Measurements from ENCODE around the gene RNF215. TPM values are rescaled to one million over a fixed set of nuclear protein-coding genes. Genes with fewer than 3 reads are reported as not detected.

The RNF215 gene
- total and polyA plus RNA-seq, 10 of the 15 experiments (the other 5 are each of a cell fraction or from before 2014, with no cell fraction given): 0.31 to 7.6 (median 3.0) TPM; not detected in 1

DNA sequence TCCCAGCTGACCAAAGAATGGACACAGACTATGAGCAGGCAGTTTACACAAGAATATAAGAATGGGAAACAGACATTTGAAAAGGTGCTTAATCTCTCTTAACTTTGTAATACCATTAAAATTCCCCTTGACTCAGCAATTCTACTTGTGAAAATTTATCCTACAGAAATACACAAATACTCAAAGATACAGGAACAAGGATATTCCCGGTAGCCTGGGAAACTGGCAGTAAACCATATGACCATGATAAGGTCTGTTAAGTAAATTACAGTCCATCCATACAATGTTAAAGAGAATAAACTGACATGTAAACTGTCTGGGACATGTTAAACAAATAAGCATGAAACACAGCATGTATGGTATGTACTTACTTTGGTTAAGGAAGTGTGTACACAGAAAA lies 29.6 kb upstream of the RNF215 start (continued):
- TF ChIP-seq, protein P1, sequence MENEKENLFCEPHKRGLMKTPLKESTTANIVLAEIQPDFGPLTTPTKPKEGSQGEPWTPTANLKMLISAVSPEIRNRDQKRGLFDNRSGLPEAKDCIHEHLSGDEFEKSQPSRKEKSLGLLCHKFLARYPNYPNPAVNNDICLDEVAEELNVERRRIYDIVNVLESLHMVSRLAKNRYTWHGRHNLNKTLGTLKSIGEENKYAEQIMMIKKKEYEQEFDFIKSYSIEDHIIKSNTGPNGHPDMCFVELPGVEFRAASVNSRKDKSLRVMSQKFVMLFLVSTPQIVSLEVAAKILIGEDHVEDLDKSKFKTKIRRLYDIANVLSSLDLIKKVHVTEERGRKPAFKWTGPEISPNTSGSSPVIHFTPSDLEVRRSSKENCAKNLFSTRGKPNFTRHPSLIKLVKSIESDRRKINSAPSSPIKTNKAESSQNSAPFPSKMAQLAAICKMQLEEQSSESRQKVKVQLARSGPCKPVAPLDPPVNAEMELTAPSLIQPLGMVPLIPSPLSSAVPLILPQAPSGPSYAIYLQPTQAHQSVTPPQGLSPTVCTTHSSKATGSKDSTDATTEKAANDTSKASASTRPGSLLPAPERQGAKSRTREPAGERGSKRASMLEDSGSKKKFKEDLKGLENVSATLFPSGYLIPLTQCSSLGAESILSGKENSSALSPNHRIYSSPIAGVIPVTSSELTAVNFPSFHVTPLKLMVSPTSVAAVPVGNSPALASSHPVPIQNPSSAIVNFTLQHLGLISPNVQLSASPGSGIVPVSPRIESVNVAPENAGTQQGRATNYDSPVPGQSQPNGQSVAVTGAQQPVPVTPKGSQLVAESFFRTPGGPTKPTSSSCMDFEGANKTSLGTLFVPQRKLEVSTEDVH (IDR thresholded peaks at IDR 0.05; ENCODE audit: low read depth, partially characterized antibody): no peak
- TF ChIP-seq SPI1 (IDR thresholded peaks at IDR 0.05; ENCODE audit: borderline replicate concordance, insufficient read depth, low read depth, low read length): no peak

- WGBS (ENCODE audit: insufficient coverage, insufficient replicate concordance, low lambda C conversion rate, missing lambda C conversion rate): 100% methylated on average over 2 of the region's 2 CpGs
- peaks cover 2% of the 10 kb centered on the region for H3K79me2 ChIP-seq (ENCODE audit: control insufficient read depth, insufficient read depth, low read length)
- H3K4me2 ChIP-seq (ENCODE audit: control insufficient read depth, insufficient read depth): no peak overlapping the region
- in situ Hi-C loops (cut with MboI) (no loop called here), intact Hi-C loops (cut with micrococcal nuclease; ENCODE audit: unreplicated experiment) (no loop called here)
- H3K36me3 ChIP-seq (ENCODE audit: control insufficient read depth in 2 of 2, insufficient read depth in 2 of 2, low read length in 1 of 2): peaks cover 0 to 17% of the 10 kb centered on the region in 2 experiments; a peak in 2 of 4 replicates
- FAIRE-seq: no peak
- ChIA-PET CTCF (no interaction called here), POLR2A (no interaction called here), SMC1A (ENCODE audit: uncharacterized antibody, unreplicated experiment) (no interaction called here), RAD21 (ENCODE audit: unreplicated experiment) (no interaction called here)
- DNase-seq (ENCODE audit: low read depth, low spot score): no peak
- H3K9me3 ChIP-seq (replicated peaks; ENCODE audit: control insufficient read depth, insufficient read depth, low read length): no peaks in the 10 kb centered on the region
- ATAC-seq: no peak
- no peak overlapping the region for H2AFZ ChIP-seq (ENCODE audit: control insufficient read depth, low read depth, low read length)
- H3K4me1 ChIP-seq (ENCODE audit: control insufficient read depth, insufficient read depth, low read length): no peaks in the 10 kb centered on the region
- H3K27ac ChIP-seq (ENCODE audit: control insufficient read depth, insufficient read depth): no peak overlapping the region
- TF ChIP-seq GATAD2B (conservative IDR thresholded peaks at IDR 0.05; ENCODE audit: low read depth): no peak
- H3K4me3 ChIP-seq: no peak overlapping the region
- no peaks in the 10 kb centered on the region for H3K27me3 ChIP-seq (replicated peaks in 1 of 2; ENCODE audit: control insufficient read depth in 2 of 2, insufficient read depth in 2 of 2, low read length in 1 of 2)
- no peak overlapping the region for H3K9ac ChIP-seq (ENCODE audit: control insufficient read depth, insufficient read depth, low read length)
- BruUV-seq (replicated peaks): no TSS peak
- H4K20me1 ChIP-seq (ENCODE audit: control insufficient read depth, insufficient read depth): no peaks in the 10 kb centered on the region
Measured at GRCh38 chr22:30416403-30416802, 29.2 kb upstream of the RNF215 start.

Measured in GM12878 (cell line).